ENCODE data around the gene RASSF10. TPM values are rescaled to one million over a fixed set of nuclear protein-coding genes. Genes with fewer than 3 reads are reported as not detected.

Gene RASSF10
- total and polyA plus RNA-seq, 2 experiments from 2014 or later: 8.2 TPM; not detected in 1

DNA sequence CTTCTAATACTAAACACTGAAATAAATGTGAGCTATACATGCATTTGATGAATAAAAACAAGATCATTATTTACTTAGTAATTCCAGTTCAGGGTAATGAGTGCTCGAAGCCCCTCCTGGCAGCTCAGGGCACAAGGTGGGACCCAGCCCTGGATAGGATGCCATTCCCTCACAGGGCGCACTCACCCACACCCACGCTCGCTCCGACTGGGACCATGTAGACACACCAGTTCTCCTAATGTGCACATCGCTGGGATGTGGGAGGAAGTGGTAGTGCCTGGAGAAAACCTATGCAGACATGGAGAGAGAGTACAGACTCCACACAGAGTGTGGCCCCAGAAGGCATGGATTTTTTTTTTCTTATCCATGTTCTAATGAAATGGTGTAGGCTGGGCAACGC is 44.5 kb upstream of the RASSF10 start:
- no peaks in the 10 kb centered on the region for H3K4me1 ChIP-seq (ENCODE audit: low read depth)
- no peak overlapping the region for H3K4me3 ChIP-seq
- TF ChIP-seq, protein P1, sequence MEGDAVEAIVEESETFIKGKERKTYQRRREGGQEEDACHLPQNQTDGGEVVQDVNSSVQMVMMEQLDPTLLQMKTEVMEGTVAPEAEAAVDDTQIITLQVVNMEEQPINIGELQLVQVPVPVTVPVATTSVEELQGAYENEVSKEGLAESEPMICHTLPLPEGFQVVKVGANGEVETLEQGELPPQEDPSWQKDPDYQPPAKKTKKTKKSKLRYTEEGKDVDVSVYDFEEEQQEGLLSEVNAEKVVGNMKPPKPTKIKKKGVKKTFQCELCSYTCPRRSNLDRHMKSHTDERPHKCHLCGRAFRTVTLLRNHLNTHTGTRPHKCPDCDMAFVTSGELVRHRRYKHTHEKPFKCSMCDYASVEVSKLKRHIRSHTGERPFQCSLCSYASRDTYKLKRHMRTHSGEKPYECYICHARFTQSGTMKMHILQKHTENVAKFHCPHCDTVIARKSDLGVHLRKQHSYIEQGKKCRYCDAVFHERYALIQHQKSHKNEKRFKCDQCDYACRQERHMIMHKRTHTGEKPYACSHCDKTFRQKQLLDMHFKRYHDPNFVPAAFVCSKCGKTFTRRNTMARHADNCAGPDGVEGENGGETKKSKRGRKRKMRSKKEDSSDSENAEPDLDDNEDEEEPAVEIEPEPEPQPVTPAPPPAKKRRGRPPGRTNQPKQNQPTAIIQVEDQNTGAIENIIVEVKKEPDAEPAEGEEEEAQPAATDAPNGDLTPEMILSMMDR (IDR thresholded peaks at IDR 0.05; ENCODE audit: low read depth, low read length): no peak
- peaks cover 7% of the 10 kb centered on the region for H3K27me3 ChIP-seq
- H3K9me3 ChIP-seq (ENCODE audit: low read depth): no peaks in the 10 kb centered on the region
- no peak for DNase-seq (ENCODE audit: low read depth in 1 of 2, low spot score in 1 of 2)
- H3K36me3 ChIP-seq: no peaks in the 10 kb centered on the region
- H3K27ac ChIP-seq: no peak overlapping the region

DNA sequence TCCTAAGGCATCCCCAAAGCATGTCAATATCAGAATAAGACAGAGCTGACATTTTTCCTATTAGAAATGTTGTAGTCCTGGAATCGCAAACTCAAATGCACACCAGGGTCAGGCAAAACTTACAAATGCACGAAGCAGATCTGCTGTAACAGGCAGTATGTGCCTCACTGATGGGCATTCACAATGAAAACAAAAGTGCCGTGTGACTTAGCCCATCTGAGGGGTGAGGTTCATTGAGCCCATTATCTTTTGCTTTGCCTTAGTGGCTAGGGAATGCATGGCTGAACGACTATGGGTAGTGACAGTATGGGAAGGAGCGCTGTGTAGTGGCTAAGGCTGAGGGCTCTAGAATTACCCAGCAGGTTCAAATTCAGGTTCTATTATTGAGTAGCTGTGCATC is 43.1 kb upstream of the RASSF10 start:
- Histone ChIP-seq H3K27ac (no peak overlapping the region), H3K9me3 (ENCODE audit: low read depth) (no peaks in the 10 kb centered on the region)
- DNase-seq (ENCODE audit: low read depth in 1 of 2, low spot score in 1 of 2): no peak

DNA sequence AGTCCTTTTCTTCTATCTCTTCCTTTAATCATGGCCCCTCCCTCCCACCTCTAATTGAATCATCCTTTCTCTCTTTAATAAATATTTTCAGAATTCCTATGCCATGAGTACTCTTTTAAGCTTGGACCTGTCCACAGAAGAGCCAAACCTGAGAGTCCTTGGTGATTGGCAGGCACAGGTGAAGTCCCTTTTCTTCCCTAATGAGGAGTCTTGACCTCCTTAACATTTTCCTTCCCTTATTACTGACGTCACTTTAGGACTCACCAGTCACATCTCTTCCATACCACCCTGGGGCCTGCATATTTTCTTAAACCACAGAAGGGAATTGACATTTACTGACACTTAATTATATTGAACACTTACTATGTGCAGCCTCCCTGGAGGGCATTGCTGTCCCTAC is 41.0 kb upstream of the RASSF10 start:
- Histone ChIP-seq H3K9me3 (ENCODE audit: low read depth) (no peaks in the 10 kb centered on the region), H3K27me3 (peaks cover 7% of the 10 kb centered on the region), H3K4me3 (no peak overlapping the region), H3K27ac (no peak overlapping the region), H3K36me3 (no peaks in the 10 kb centered on the region), H3K4me1 (ENCODE audit: low read depth) (no peaks in the 10 kb centered on the region)
- DNase-seq (ENCODE audit: low read depth in 1 of 2, low spot score in 1 of 2): no peak
- TF ChIP-seq, protein P1 (IDR thresholded peaks at IDR 0.05; ENCODE audit: low read depth, low read length): no peak

More for the DNA sequence above, 43.1 kb upstream of the RASSF10 start:
- no peaks in the 10 kb centered on the region for H3K36me3 ChIP-seq
- no peak overlapping the region for H3K4me3 ChIP-seq
- H3K27me3 ChIP-seq: peaks cover 7% of the 10 kb centered on the region
- TF ChIP-seq, protein P1 (IDR thresholded peaks at IDR 0.05; ENCODE audit: low read depth, low read length): no peak
- no peaks in the 10 kb centered on the region for H3K4me1 ChIP-seq (ENCODE audit: low read depth)

DNA sequence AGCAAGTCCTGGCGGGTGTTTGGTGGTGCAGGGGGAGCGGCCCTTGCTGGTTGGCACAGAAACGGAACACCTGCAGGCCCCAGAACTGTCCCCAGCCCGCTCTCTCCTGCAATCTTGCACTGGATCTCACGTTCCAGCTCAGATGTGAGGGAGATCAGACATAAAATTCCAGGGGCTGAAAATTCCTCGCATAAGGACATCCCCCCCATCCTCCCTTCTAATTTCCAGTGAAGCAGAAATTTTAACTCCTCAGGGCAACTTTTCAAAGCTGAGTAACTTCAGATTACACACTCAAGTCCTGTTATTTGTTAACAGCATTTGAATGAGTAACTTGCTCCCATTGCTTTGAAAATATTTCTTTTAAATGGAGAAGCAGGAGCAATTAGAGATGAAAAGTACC is 40.3 kb upstream of the RASSF10 start:
- Histone ChIP-seq H3K27ac (no peak overlapping the region), H3K4me1 (ENCODE audit: low read depth) (no peaks in the 10 kb centered on the region), H3K4me3 (no peak overlapping the region), H3K36me3 (no peaks in the 10 kb centered on the region), H3K27me3 (peaks cover 7% of the 10 kb centered on the region), H3K9me3 (ENCODE audit: low read depth) (no peaks in the 10 kb centered on the region)
- no peak for DNase-seq (ENCODE audit: low read depth in 1 of 2, low spot score in 1 of 2)
- TF ChIP-seq, protein P1 (IDR thresholded peaks at IDR 0.05; ENCODE audit: low read depth, low read length): no peak

DNA sequence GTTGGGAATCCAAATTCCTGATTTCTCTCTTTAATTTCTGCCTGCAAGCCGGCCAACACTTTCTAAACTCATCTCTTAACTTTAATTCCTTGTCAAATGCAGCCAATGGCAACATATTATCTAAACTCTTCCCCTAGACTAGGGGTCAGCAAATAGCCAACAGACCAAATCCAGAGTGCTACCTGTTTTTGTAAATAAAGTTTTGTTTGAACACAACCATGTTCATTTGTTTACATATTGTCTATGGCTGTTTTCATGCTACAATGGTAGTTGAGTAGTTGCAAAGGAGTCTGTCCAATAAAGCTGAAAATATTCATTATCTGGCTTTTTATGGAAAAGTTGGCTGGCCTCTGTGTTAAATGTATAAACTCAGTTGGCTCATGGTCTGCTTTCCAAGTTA is 37.2 kb upstream of the RASSF10 start:
- Histone ChIP-seq H3K4me3 (no peak overlapping the region), H3K27me3 (no peaks in the 10 kb centered on the region), H3K36me3 (no peaks in the 10 kb centered on the region), H3K4me1 (ENCODE audit: low read depth) (no peaks in the 10 kb centered on the region), H3K9me3 (ENCODE audit: low read depth) (no peaks in the 10 kb centered on the region), H3K27ac (no peak overlapping the region)
- TF ChIP-seq, protein P1 (IDR thresholded peaks at IDR 0.05; ENCODE audit: low read depth, low read length): no peak
- DNase-seq (ENCODE audit: low read depth in 1 of 2, low spot score in 1 of 2): no peak

Data from cardiac muscle cell (in vitro differentiated cells and primary cell).